WTC11 (cell line): Measurements from ENCODE around the gene SLC25A12.

Experiments used
- CTCF ChIP-seq: fragments of 200-600 bp; IDR thresholded peaks from 2 replicates; pipeline ENCODE4 v1.8.0; 2022; ENCODE audit warnings: antibody characterized with exemption
- FOXP1 ChIP-seq: sonication (generic); formaldehyde crosslinking; IDR thresholded peaks from 2 replicates; pipeline ENCODE4 v1.8.0; 2022; ENCODE audit warnings: missing genetic modification reagents, mild to moderate bottlenecking, moderate library complexity, borderline replicate concordance
- IRF2 ChIP-seq: sonication (generic); formaldehyde crosslinking; IDR thresholded peaks from 2 replicates; pipeline ENCODE4 v1.8.0; 2022; ENCODE audit warnings: low read depth, missing genetic modification reagents, borderline replicate concordance
- ZNF121 ChIP-seq: sonication (generic); formaldehyde crosslinking; IDR thresholded peaks from 2 replicates; pipeline ENCODE4 v1.8.0; 2023; ENCODE audit warnings: missing genetic modification reagents
- ZNF138 ChIP-seq: sonication (generic); formaldehyde crosslinking; conservative IDR thresholded peaks from 2 replicates; pipeline ENCODE4 v1.8.1; 2022; ENCODE audit warnings: mild to moderate bottlenecking, moderate library complexity, missing genetic modification reagents

DNA sequence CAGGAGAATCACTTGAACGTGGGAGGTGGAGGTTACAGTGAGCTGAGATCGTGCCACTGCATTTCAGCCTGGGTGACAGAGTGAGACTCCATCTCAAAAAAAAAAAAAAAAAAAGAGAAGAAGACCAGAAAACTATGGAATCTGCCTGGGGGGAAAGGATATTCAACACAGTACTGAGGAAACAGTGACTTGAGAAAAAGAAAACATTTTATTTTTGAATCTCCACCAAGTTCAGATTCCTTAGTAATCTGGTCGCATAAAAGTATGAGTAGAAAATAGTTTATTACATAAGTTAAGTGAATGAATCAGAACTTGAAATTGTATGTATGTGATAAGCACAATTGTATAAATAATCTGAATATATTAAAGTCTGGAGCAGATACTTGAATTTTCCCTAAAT is 15.2 kb upstream of the SLC25A12 start:
- no peak for TF ChIP-seq ZNF138 (CRISPR knock-in tag)
- no peak for TF ChIP-seq ZNF121 (CRISPR knock-in tag)
- no peak for TF ChIP-seq FOXP1
- no peak for TF ChIP-seq CTCF
- TF ChIP-seq IRF2 (CRISPR knock-in tag) = no peak
